Duodenal mucosa (tissue), 2 donors: ENCODE results near the gene ABCA4.
"Not testable (repeated sequence)": the region's sequence is repeated elsewhere in the genome, so short reads cannot be mapped to it uniquely, and the experiment has no call there.

ENCODE experiments used
- H3K27ac ChIP-seq: one replicate; pipeline ENCODE4 v1.7.0; 2013; ENCODE audit warnings: low read depth, low read length
- H3K27me3 ChIP-seq, 2 donors: one replicate each; pipeline ENCODE4 v1.7.0; 2013; ENCODE audit warnings: low read length in 2 of 2, control low read depth in 1 of 2; ENCODE audit not compliant: insufficient read depth in 2 of 2, control insufficient read depth in 1 of 2
- H3K36me3 ChIP-seq, 2 donors: one replicate each; pipeline ENCODE4 v1.7.0; 2013; ENCODE audit warnings: low read length in 2 of 2, control low read depth in 1 of 2; ENCODE audit not compliant: insufficient read depth in 2 of 2, control insufficient read depth in 1 of 2
- H3K4me1 ChIP-seq, 2 donors: one replicate each; pipeline ENCODE4 v1.7.0; 2013; ENCODE audit warnings: low read length in 2 of 2, control low read depth in 1 of 2; ENCODE audit not compliant: insufficient read depth in 2 of 2, control insufficient read depth in 1 of 2
- H3K4me3 ChIP-seq, 2 donors: one replicate each; pipeline ENCODE4 v1.7.0; 2013; ENCODE audit warnings: low read length in 2 of 2, low read depth in 1 of 2
- H3K9ac ChIP-seq, 2 donors: one replicate each; pipeline ENCODE4 v1.7.0; 2013; ENCODE audit warnings: low read length in 2 of 2, low read depth in 1 of 2
- H3K9me3 ChIP-seq, 2 donors: one replicate each; pipeline ENCODE4 v1.7.0; 2013; ENCODE audit warnings: low read length in 2 of 2, control low read depth in 1 of 2; ENCODE audit not compliant: control insufficient read depth in 1 of 2

ABCA4 gene

GRCh38 chr1:94120991-94121390 lies at the start of gene ABCA4:
TSS of gene ABCA4 (minus strand) at chr1:94121148. CDS start at chr1:94121045, 103 bp downstream.
- Histone ChIP-seq H3K9me3 (no peaks in the 10 kb centered on the region), H3K9ac (no peak within 1 kb of the TSS), H3K4me1 (no peaks in the 10 kb centered on the region), H3K36me3 (no peaks in the 10 kb centered on the region), H3K27me3 (no peaks in the 10 kb centered on the region), H3K4me3 (no peak within 1 kb of the TSS), H3K27ac (no peak within 1 kb of the TSS)

- no peaks in the 10 kb centered on the region for H3K4me1 ChIP-seq
- no peak overlapping the region for H3K4me3 ChIP-seq
- no peak overlapping the region for H3K9ac ChIP-seq
- H3K36me3 ChIP-seq: no peaks in the 10 kb centered on the region
- no peak overlapping the region for H3K27ac ChIP-seq
- no peaks in the 10 kb centered on the region for H3K27me3 ChIP-seq
- H3K9me3 ChIP-seq: no peaks in the 10 kb centered on the region
These were observed 48.2 kb upstream of the ABCA4 start for GRCh38 chr1:94169126-94169525.

- Histone ChIP-seq H3K4me3 (no peak overlapping the region), H3K36me3 (no peaks in the 10 kb centered on the region), H3K4me1 (no peaks in the 10 kb centered on the region), H3K9ac (no peak overlapping the region), H3K27ac (no peak overlapping the region), H3K9me3 (no peaks in the 10 kb centered on the region), H3K27me3 (no peaks in the 10 kb centered on the region)
These were observed 44.9 kb upstream of the ABCA4 start for GRCh38 chr1:94165843-94166242.

GRCh38 chr1:94164885-94165284 lies 43.9 kb upstream of the ABCA4 start:
- H3K27me3 ChIP-seq, H3K36me3 ChIP-seq, H3K9ac ChIP-seq, H3K4me1 ChIP-seq, H3K4me3 ChIP-seq, H3K27ac ChIP-seq, H3K9me3 ChIP-seq: not testable (repeated sequence)

DNA sequence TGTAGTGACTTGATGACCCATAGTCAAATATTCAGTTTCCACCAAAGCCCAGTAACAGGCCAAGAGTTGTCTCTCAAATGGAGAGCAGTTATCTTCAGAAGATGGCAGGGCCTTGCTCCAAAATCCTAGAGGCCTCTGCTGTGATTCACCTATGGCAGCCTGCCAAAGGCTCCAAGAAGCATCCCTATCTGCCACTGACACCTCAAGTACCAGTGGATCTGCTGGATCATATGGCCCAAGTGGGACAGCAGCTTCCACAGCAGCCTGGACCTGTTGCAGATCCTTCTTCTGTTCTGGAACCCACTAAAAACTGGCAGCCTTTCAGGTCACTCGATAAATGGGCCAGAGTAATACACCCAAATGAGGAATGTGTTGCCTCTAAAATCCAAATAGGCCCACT lies 43.2 kb upstream of the ABCA4 start:
- H3K27me3 ChIP-seq, H3K4me3 ChIP-seq, H3K4me1 ChIP-seq, H3K9ac ChIP-seq, H3K27ac ChIP-seq, H3K9me3 ChIP-seq, H3K36me3 ChIP-seq: not testable (repeated sequence)

DNA sequence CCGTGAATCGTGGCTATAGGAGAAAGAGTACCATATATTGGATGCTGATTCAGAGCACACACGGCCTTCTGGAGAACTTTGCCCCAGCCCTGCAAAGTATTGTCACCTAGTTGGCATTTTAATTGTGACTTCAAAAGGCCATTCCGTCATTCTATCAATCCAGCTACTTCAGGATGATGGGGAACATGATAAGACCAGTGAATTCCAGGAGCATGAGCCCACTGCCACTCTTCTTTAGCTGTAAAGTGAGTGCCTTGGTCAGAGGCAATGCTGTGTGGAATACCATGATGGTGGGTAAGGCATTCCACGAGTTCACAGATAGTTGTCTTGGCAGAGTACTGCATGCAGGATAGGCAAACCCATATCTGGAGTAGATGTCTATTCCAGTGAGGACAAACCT lies 42.3 kb upstream of the ABCA4 start:
- H3K27me3 ChIP-seq, H3K27ac ChIP-seq, H3K36me3 ChIP-seq, H3K4me3 ChIP-seq, H3K9ac ChIP-seq, H3K9me3 ChIP-seq, H3K4me1 ChIP-seq: not testable (repeated sequence)

DNA sequence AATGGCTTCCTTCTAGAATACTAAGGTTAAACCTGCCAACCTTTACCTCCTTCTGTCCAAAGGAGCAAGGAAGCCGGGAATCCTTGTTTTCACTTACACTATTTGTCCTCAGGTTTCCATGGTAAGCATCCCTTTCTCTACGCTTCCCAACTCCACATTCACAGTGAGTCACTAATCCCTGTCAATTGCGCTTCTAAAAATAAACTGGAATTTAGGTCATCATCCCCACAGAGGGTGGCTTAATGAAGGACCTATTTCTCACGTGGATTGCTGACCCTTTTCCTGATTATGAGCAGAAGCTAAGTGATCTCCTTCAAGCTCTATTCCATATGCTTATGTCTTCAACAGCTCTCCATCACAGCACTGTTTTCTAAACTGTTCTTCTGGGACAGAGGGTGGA lies 39.9 kb upstream of the ABCA4 start:
- Histone ChIP-seq H3K9me3 (no peaks in the 10 kb centered on the region), H3K27me3 (no peaks in the 10 kb centered on the region), H3K36me3 (no peaks in the 10 kb centered on the region), H3K4me3 (no peak overlapping the region), H3K4me1 (no peaks in the 10 kb centered on the region), H3K27ac (no peak overlapping the region), H3K9ac (no peak overlapping the region)

GRCh38 chr1:94156096-94156625 lies 35.2 kb upstream of the ABCA4 start:
- H3K4me3 ChIP-seq: no peak overlapping the region
- no peaks in the 10 kb centered on the region for H3K27me3 ChIP-seq
- no peak overlapping the region for H3K27ac ChIP-seq
- no peak overlapping the region for H3K9ac ChIP-seq
- no peaks in the 10 kb centered on the region for H3K9me3 ChIP-seq
- no peaks in the 10 kb centered on the region for H3K4me1 ChIP-seq
- H3K36me3 ChIP-seq: no peaks in the 10 kb centered on the region

DNA sequence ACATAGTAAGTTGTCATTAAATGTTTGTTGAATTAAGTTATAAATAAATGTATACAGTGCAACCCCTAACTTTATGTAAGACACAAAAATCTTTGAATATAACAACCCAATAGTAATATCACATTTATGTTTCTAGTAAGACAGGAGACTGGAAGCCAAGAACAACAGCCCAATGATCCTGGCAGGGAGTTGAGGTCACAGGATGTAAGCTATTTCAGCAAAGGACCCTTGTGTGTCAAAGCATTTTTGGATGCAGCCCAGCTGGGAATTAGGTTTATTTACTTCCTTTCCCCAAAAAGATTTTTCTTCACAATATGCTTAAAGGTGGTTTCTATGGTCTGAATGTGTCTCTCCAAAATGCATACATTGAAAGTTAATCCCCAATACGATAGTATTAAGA lies 34.0 kb upstream of the ABCA4 start:
- Histone ChIP-seq H3K4me1 (no peaks in the 10 kb centered on the region), H3K27me3 (no peaks in the 10 kb centered on the region), H3K9me3 (no peaks in the 10 kb centered on the region), H3K27ac (no peak overlapping the region), H3K4me3 (no peak overlapping the region), H3K36me3 (no peaks in the 10 kb centered on the region), H3K9ac (no peak overlapping the region)

- Histone ChIP-seq H3K27me3 (no peaks in the 10 kb centered on the region), H3K4me1 (no peaks in the 10 kb centered on the region), H3K9ac (no peak overlapping the region), H3K27ac (no peak overlapping the region), H3K36me3 (no peaks in the 10 kb centered on the region), H3K4me3 (no peak overlapping the region), H3K9me3 (no peaks in the 10 kb centered on the region)
These were observed 32.2 kb upstream of the ABCA4 start for GRCh38 chr1:94153133-94153532.

- not testable (repeated sequence) for H3K9ac ChIP-seq, H3K27me3 ChIP-seq, H3K4me3 ChIP-seq, H3K9me3 ChIP-seq, H3K27ac ChIP-seq, H3K36me3 ChIP-seq, H3K4me1 ChIP-seq
These were observed 28.2 kb upstream of the ABCA4 start for GRCh38 chr1:94149166-94149565.
